Activated T-helper 2 cell treated with anti-CD3 and anti-CD28 coated beads, Interferon-gamma antibody, Interleukin-2, Interleukin-4, amounts not matched to agents 10 μg/mL and 5 μg/mL and 100 μg/mL, durations not matched to agents 14 hours and 24 hours and 36 hours (primary cell): ENCODE results near the gene NIF3L1. TPM values are rescaled to one million over a fixed set of nuclear protein-coding genes. Genes with fewer than 3 reads are reported as not detected.

Experiments used
- DNase-seq: peaks from one replicate; pipeline ENCODE4 v3.0.0; 2021; ENCODE audit warnings: low spot score
- H3K27ac Mint-ChIP-seq: one replicate; pipeline ENCODE4 v1.8.0; 2021; ENCODE audit warnings: mixed read lengths
- H3K27me3 Mint-ChIP-seq: one replicate; pipeline ENCODE4 v1.8.0; 2021; ENCODE audit warnings: low read depth, mixed read lengths
- H3K36me3 Mint-ChIP-seq: one replicate; pipeline ENCODE4 v1.8.0; 2021; ENCODE audit warnings: low read depth, mixed read lengths
- H3K4me1 Mint-ChIP-seq: one replicate; pipeline ENCODE4 v1.8.0; 2021; ENCODE audit warnings: low read depth, mixed read lengths
- H3K4me3 Mint-ChIP-seq: one replicate; pipeline ENCODE4 v1.8.0; 2021; ENCODE audit warnings: low read depth, mild to moderate bottlenecking, moderate library complexity, mixed read lengths
- H3K9me3 Mint-ChIP-seq: one replicate; pipeline ENCODE4 v1.8.0; 2021; ENCODE audit warnings: mixed read lengths
- intact Hi-C: fragments of 100-400 bp; cut with micrococcal nuclease; formaldehyde crosslinking; loops from one replicate; pipeline ENCODE4 v1.15.1; 2023
- total RNA-seq: library from RNA; stranded (reverse); gene quantifications from 2 replicates; pipeline ENCODE4 v1.2.3, GENCODE V29; 2022

The NIF3L1 gene
- total RNA-seq, 1 donor from 2014 or later: 23.9 TPM

DNA sequence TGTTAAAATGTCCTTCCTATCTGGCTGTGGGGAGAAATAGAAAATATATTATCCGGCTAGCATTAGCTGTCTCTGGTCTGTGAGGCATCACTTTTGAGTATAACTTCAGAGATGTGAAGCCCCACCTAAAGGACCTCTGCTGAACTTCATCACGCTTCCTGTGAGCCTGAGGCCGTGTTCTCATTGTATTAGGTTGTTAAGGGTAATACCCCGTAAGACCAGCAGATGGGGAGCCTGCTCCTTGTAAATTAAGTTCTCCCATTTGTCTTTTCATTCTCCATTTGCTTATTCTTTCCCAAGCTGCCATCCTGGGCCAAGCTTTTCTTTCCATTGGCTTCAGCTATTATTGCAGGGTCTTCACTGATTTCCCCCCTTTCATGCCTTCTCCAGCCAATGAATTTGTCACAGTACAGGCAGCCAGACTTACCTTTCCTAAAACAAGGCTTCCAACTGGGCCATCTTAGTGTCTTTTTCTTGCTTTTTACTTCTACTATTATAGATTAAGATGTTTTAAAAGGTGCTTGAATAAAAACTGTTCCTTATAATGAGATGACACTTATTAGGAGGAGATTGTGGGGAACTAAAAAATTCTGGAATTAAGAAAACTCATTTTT, 12.4 kb downstream of the NIF3L1 start:
- H3K4me1 Mint-ChIP-seq: peaks cover 13% of the 10 kb centered on the region
- no peaks in the 10 kb centered on the region for H3K27me3 Mint-ChIP-seq
- H3K9me3 Mint-ChIP-seq: no peaks in the 10 kb centered on the region
- peaks cover 56% of the 10 kb centered on the region for H3K36me3 Mint-ChIP-seq
- H3K27ac Mint-ChIP-seq: peak overlapping the region; percentile 76
- intact Hi-C loops: loop anchor here (1.0 kb wide), 4 partner anchors 12 to 331 kb away; partner anchors contain the start of genes NIF3L1 and PPIL3
- no peak overlapping the region for H3K4me3 Mint-ChIP-seq
- DNase-seq: peak; percentile 69

DNA sequence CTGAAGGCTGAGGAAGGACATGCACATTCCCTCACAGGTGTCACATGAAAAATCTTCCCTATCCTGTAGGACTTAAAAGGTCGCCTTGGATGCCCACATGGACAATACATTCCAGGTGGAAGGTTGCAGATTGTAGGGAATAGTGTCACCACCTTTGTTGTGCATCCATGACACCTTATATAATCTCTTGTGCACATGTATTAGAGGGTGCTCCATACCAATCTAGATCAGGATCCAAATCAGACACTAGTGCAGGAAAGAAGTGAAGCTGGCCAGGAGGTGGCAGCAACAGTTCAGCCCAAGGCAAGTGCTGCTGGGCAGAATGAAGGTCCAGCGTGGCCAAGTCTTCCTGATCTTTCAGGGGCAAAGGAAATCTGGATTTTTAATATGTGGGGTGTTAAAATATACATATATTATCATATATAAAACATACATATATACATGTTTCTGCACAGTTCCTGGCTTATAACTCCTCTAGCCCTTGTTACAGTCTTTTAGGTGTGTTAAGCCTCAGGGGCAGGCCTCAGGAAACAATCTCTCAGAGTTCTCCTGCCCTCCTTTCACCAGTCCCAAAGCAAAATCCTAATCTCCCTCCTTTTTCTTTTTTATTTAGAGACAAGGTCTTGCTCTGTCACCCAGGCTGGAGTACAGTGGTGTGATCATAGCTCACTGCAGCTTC, 16.6 kb downstream of the NIF3L1 start:
- H3K36me3 Mint-ChIP-seq: peaks cover 37% of the 10 kb centered on the region
- H3K27ac Mint-ChIP-seq: no peak overlapping the region
- no peaks in the 10 kb centered on the region for H3K27me3 Mint-ChIP-seq

DNA sequence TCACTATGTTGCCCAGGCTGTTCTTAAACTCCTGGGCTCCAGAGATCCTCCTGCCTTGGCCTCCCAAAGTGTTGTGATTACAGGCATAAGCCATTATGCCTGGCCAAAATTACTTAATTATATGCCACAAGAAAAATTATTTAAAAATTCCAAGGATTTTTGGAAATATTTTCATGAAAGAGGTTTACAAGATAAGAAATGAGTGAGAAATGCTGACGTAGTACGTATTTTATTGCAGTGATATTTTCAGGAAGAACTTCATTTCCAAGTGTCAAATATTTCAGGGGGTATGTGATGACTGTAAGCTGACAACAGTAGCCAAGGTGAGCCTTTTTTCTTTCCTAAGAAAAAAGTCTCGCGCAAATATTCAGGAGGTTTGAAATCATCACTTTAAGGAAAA, 20.8 kb downstream of the NIF3L1 start:
- Mint-ChIP-seq H3K27me3 (no peaks in the 10 kb centered on the region), H3K4me3 (no peak overlapping the region), H3K36me3 (peaks cover 42% of the 10 kb centered on the region), H3K27ac (no peak overlapping the region), H3K4me1 (no peaks in the 10 kb centered on the region), H3K9me3 (no peaks in the 10 kb centered on the region)
- intact Hi-C loops: no loop called here
- DNase-seq: no peak

More for the DNA sequence above, 16.6 kb downstream of the NIF3L1 start:
- peaks cover 5% of the 10 kb centered on the region for H3K4me1 Mint-ChIP-seq
- intact Hi-C loops: loop anchor here (1.0 kb wide), 1 partner anchor 164 kb away; no protein-coding TSS in a partner anchor
- H3K4me3 Mint-ChIP-seq: no peak overlapping the region
- DNase-seq: peak; percentile 37
- H3K9me3 Mint-ChIP-seq: no peaks in the 10 kb centered on the region

DNA sequence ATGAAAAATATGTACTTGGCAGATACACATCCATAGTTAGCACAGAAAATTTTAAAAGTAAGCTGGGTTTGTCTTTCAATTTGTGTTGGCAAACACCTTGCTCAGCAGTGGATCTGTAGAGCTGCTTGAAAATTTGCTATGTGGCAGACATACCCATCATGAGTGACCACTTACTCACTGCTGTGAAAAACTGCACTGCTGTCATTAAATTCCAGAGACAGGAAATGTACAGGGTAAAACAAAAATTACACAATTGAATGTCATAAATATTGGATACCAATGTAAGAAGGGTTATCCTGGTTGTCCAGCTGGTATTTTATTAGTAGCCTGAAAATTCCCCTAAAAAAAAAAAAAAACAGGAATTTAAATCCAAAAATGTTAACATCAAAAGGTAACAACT, 24.5 kb downstream of the NIF3L1 start:
- Mint-ChIP-seq H3K4me1 (no peaks in the 10 kb centered on the region), H3K36me3 (peaks cover 49% of the 10 kb centered on the region), H3K4me3 (no peak overlapping the region), H3K27me3 (no peaks in the 10 kb centered on the region), H3K9me3 (no peaks in the 10 kb centered on the region), H3K27ac (no peak overlapping the region)
- no peak for DNase-seq
- intact Hi-C loops: no loop called here

DNA sequence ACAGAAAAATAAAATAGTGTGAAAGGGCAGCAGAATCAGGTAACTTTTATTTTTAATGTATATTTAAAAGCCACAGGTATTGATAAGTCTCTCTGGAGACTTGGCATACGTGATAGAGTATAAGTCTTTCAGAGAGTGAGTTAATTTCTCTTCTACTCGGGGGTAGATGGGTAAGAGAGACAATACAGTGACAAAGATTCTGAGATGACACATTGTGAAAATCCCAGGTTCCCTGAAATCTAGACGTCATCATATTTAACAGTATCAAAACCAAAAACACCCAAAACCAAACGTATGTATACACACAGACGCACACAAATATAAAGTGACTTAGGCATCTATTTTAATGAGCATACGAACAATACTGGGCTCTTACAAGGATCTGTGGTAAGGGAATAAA, 33.3 kb downstream of the NIF3L1 start:
- no peak for DNase-seq
- Mint-ChIP-seq H3K27ac (peak overlapping the region; percentile 83), H3K4me3 (no peak overlapping the region), H3K4me1 (peaks cover 11% of the 10 kb centered on the region), H3K36me3 (peaks cover 46% of the 10 kb centered on the region), H3K9me3 (no peaks in the 10 kb centered on the region), H3K27me3 (no peaks in the 10 kb centered on the region)
- intact Hi-C loops: loop anchor here (2.0 to 5.0 kb wide), 2 partner anchors 22 to 35 kb away; no protein-coding TSS in a partner anchor

DNA sequence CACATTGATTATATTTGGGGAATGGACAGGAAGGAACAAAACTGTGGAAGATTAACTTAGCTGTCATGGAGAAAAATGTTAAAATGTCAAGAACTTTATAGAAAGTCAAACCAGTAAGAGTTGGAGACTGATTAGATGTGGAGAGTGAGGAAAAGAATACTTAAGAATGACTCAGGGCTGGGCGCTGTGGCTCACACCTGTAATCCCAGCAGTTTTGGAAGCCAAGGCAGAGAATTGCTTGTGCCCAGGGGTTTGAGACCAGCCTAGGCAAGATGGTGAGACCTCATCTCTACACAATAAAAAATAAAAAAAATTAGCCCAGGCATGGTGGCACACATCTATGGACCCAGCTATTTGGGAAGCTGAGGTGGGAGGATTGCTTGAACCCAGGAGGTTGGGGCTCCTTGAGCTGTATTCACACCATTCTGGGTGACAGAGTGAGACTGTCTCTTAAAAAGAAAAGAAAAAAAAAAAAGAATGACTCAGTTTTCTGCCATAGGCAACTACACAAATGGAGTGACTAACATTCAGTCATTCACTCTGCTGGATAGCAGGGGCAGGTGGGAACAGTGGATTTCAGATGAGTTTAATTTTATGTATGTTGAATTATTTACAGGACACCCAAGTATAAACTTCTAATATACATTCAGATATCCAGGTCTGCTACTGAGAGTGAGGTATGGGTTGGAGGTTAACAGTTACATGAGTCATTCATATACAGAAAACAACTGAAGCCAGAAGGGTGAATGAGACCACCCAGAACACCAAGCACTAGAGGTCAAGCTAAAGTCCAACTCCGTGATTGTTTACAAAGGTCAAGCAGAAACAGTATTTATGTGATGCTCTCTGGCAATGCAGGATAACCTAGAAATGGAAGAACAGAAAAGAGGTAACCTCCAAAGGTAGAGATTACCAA, 40.4 kb downstream of the NIF3L1 start:
- intact Hi-C loops: no loop called here
- no peaks in the 10 kb centered on the region for H3K9me3 Mint-ChIP-seq
- H3K27ac Mint-ChIP-seq: peak overlapping the region; percentile 15
- H3K27me3 Mint-ChIP-seq: no peaks in the 10 kb centered on the region
- peaks cover 8% of the 10 kb centered on the region for H3K4me1 Mint-ChIP-seq
- no peak for DNase-seq
- H3K36me3 Mint-ChIP-seq: peaks cover 45% of the 10 kb centered on the region
- no peak overlapping the region for H3K4me3 Mint-ChIP-seq

DNA sequence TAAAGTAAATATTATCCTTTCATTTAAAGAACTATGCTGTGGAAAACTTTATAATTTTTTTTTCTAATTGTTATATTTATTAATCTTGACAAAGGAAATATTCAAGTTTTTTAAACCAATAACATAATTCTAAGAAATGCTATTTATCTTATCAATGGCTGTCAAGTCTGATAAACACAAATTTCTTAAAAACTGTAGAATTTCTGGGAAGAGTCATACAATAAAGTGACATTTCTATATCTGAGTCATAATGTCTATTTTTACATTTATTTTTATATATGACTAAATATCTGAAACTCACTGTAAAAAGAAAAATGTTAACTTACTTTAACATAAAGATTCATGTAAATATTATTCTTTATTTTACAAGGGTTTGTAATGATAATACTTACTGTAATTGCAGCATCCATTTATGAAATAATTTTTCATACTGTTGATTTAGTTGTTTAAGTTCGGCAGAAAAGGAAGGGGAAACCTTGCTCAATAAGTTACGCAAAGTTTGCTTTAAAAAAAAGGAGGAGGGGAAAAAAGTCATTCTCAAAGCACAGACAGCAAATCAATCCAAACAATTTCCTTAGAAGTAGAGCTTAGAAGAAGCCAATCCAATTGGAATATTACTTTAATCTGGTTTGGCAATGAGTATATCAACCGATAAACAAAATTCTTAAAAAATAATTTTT, 41.9 kb downstream of the NIF3L1 start:
- Mint-ChIP-seq H3K27ac (no peak overlapping the region), H3K4me3 (no peak overlapping the region), H3K36me3 (peaks cover 48% of the 10 kb centered on the region), H3K4me1 (peaks cover 8% of the 10 kb centered on the region), H3K9me3 (no peaks in the 10 kb centered on the region), H3K27me3 (no peaks in the 10 kb centered on the region)
- DNase-seq: no peak
- intact Hi-C loops: no loop called here

DNA sequence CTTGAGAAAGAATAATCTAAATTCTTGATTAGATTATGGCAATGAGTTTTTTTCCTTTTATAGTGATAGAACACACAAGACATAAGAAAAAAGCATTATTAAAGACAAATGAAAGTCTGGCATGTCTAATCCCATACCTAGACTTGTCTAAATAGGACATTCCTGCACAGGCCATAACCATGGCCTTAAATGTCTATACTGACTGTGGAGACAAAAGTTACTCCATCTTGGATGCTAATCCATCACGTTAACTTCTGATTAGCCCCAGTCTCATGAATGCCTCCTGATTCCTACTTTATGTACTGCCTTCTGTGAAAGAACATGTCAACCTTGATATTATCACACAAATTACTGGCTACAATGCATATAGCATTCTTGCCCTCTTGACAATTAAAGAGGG, 50.7 kb downstream of the NIF3L1 start:
- Mint-ChIP-seq H3K27me3 (no peaks in the 10 kb centered on the region), H3K4me1 (peaks cover 18% of the 10 kb centered on the region), H3K9me3 (no peaks in the 10 kb centered on the region), H3K27ac (peak overlapping the region; percentile 22), H3K36me3 (peaks cover 78% of the 10 kb centered on the region), H3K4me3 (no peak overlapping the region)
- intact Hi-C loops: no loop called here
- no peak for DNase-seq

DNA sequence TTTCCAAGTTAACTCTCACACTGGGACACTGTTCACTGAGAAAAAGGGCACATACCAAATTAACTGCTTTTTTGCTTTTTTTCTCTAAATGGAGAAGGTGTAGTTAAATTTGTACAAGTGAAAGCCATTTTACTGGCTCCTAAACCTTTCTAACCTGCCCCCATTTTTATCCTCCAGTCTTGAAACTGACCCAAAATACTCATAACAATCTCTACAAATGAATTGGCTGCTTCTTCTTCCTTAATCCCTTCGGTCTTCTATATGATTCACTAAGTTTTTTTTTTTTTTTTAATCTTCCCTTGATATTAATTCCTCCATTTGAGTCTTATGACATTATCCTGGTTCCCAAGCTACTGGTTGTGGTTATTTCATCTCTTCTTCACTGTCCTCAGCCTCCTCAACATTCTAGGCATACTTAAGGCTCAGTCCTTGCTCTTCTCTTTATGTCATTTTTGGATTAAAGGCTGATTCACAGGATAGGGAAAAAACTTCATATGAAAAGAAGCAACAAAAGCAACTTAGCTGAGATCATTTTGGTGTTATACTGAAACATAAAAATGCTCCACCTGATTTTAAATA, 54.4 kb downstream of the NIF3L1 start:
- peaks cover 70% of the 10 kb centered on the region for H3K36me3 Mint-ChIP-seq
- no peak overlapping the region for H3K4me3 Mint-ChIP-seq
- H3K27ac Mint-ChIP-seq: peak overlapping the region; percentile 87

DNA sequence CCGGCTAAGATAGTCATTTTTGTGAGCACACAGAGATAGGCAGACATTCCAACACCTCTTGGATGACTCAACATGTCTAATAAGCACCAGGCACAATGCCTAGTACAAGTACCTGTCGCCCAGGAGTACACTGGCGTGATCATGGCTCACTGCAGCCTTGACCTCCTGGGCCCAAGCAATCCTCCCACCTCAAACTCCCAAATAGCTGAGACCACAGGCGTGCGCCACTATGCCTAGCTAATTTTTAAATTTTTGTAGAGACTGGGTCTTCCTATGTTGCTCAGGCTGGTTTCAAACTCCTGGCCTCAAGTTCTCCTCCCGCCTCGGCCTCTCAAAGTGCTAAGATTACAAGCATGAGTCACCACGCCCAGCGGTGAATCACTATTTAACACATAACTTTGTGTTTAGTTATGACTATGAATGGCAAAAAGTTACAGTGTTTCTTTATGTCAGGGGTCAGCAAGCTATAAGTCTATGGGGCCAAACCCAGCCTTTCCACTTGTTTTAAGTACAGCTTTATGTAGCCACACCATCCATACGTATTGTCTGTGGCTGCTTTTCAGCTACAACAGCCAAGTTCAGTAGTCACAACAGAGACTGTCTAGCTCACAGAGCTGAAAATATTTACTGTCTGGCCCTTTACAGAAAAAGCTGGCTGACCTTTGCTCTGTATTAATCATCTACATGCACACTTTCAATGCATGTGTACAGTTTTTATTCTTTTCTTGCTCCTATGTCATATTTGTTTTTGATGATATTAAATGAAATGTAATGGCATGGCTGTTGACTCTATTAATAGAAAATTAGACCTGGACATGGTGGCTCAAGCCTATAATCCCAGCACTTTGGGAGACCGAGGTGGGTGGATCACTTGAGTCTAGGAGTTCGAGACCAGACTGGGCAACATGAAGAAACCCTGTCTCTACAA, 55.6 kb downstream of the NIF3L1 start:
- Mint-ChIP-seq H3K4me3 (no peak overlapping the region), H3K9me3 (no peaks in the 10 kb centered on the region), H3K27me3 (no peaks in the 10 kb centered on the region), H3K36me3 (peaks cover 69% of the 10 kb centered on the region), H3K4me1 (peaks cover 25% of the 10 kb centered on the region), H3K27ac (peak overlapping the region; percentile 87)
- intact Hi-C loops: loop anchor here (2.0 kb wide), 3 partner anchors 18 to 182 kb away; partner anchors contain the start of gene ORC2
- no peak for DNase-seq

More for the DNA sequence above, 54.4 kb downstream of the NIF3L1 start:
- no peak for DNase-seq
- peaks cover 27% of the 10 kb centered on the region for H3K4me1 Mint-ChIP-seq
- intact Hi-C loops: loop anchor here (2.0 kb wide), 3 partner anchors 19 to 183 kb away; partner anchors contain the start of gene ORC2
- H3K27me3 Mint-ChIP-seq: no peaks in the 10 kb centered on the region
- H3K9me3 Mint-ChIP-seq: no peaks in the 10 kb centered on the region

DNA sequence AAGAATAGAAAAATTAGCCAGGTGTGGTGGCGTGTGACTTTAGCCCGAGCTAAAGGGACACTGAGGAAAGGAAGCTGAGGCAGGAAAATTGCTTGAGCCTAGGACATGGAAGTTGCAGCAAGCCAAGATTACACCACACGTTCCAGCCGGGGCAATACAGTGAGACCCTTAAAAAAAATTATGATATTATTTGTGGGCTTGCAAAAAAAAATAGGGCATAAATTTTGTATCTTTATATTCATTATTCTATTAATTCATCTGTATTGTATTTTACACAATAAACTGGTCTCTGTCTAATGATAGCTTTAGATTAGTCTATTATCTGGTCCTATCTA, 56.2 kb downstream of the NIF3L1 start:
- H3K4me1 Mint-ChIP-seq: peaks cover 25% of the 10 kb centered on the region
- H3K27ac Mint-ChIP-seq: peak overlapping the region; percentile 87
- no peak for DNase-seq
- H3K36me3 Mint-ChIP-seq: peaks cover 70% of the 10 kb centered on the region
- H3K4me3 Mint-ChIP-seq: no peak overlapping the region
- no peaks in the 10 kb centered on the region for H3K27me3 Mint-ChIP-seq
- intact Hi-C loops: loop anchor here (2.0 kb wide), 3 partner anchors 17 to 181 kb away; partner anchors contain the start of gene ORC2
- H3K9me3 Mint-ChIP-seq: no peaks in the 10 kb centered on the region
